Liver (tissue), 9 donors: Measurements from ENCODE around the gene IL1RN. TPM values are rescaled to one million over a fixed set of nuclear protein-coding genes. Genes with fewer than 3 reads are reported as not detected.

ENCODE experiments used
- DNase-seq: peaks from one replicate; pipeline ENCODE4 v3.0.0-alpha.2; 2017; ENCODE audit warnings: low spot score
- H3K27ac ChIP-seq, 2 donors: one replicate each; pipeline ENCODE4 v1.7.0; 2013; ENCODE audit warnings: inconsistent platforms in 2 of 2, low read length in 2 of 2, control low read depth in 1 of 2, low read depth in 1 of 2, mild to moderate bottlenecking in 1 of 2
- H3K27me3 ChIP-seq, 4 donors: one replicate each; pipeline versions ENCODE4 v1.6.1 to v1.7.0; 2013; ENCODE audit warnings: low read length in 3 of 4, inconsistent platforms in 1 of 4, mild to moderate bottlenecking in 1 of 4, moderate library complexity in 1 of 4; ENCODE audit not compliant: control insufficient read depth in 4 of 4, insufficient read depth in 4 of 4
- H3K36me3 ChIP-seq, 4 donors: one replicate each; pipeline versions ENCODE4 v1.6.1 to v1.7.0; 2013; ENCODE audit warnings: low read length in 3 of 4, mild to moderate bottlenecking in 3 of 4, low read depth in 1 of 4, moderate library complexity in 1 of 4; ENCODE audit not compliant: control insufficient read depth in 4 of 4, insufficient read depth in 3 of 4
- H3K4me1 ChIP-seq, 4 donors: one replicate each; pipeline versions ENCODE4 v1.6.1 to v1.7.0; 2013; ENCODE audit warnings: low read length in 3 of 4, mild to moderate bottlenecking in 3 of 4, moderate library complexity in 1 of 4; ENCODE audit not compliant: control insufficient read depth in 4 of 4, insufficient read depth in 4 of 4
- H3K4me3 ChIP-seq, 3 donors: one replicate each; pipeline versions ENCODE4 v1.6.1 to v1.7.0; 2013; ENCODE audit warnings: low read length in 3 of 3, control low read depth in 1 of 3, low read depth in 1 of 3, mild to moderate bottlenecking in 1 of 3
- H3K9ac ChIP-seq, 2 donors: one replicate each; pipeline ENCODE4 v1.7.0; 2013; ENCODE audit warnings: low read length in 2 of 2, mild to moderate bottlenecking in 2 of 2, moderate library complexity in 2 of 2, control low read depth in 1 of 2, low read depth in 1 of 2
- H3K9me3 ChIP-seq, 4 donors: one replicate each; pipeline versions ENCODE4 v1.6.1 to v1.7.0; 2013; ENCODE audit warnings: low read length in 3 of 4; ENCODE audit not compliant: control insufficient read depth in 4 of 4
- EGR1 ChIP-seq, 2 donors: IDR thresholded peaks; 2 replicates each; pipeline ENCODE4 v1.6.1; 2016 to 2018; ENCODE audit warnings: antibody characterized with exemption in 2 of 2, low read depth in 2 of 2
- FOXA1 ChIP-seq: IDR thresholded peaks from 2 replicates; pipeline ENCODE4 v1.6.1; 2016; ENCODE audit warnings: antibody characterized with exemption
- FOXA2 ChIP-seq: IDR thresholded peaks from 2 replicates; pipeline ENCODE4 v1.6.1; 2016; ENCODE audit warnings: antibody characterized with exemption
- GABPA ChIP-seq, 2 donors: IDR thresholded peaks in 1 of 2; conservative IDR thresholded peaks in 1 of 2; 2 replicates each; pipeline ENCODE4 v1.6.1; 2016; ENCODE audit warnings: antibody characterized with exemption in 2 of 2, mild to moderate bottlenecking in 1 of 2, moderate library complexity in 1 of 2
- HNF4A ChIP-seq, 2 donors: conservative IDR thresholded peaks; 2 replicates each; pipeline ENCODE4 v1.6.1; 2016; ENCODE audit warnings: antibody characterized with exemption in 2 of 2, mild to moderate bottlenecking in 2 of 2
- HNF4G ChIP-seq: IDR thresholded peaks from 2 replicates; pipeline ENCODE4 v1.6.1; 2016; ENCODE audit warnings: antibody characterized with exemption
- JUND ChIP-seq, 2 donors: IDR thresholded peaks; 2 replicates each; pipeline ENCODE4 v1.6.1; 2016; ENCODE audit warnings: antibody characterized with exemption in 2 of 2
- NR2F2 ChIP-seq: IDR thresholded peaks from 2 replicates; pipeline ENCODE4 v1.6.1; 2016; ENCODE audit warnings: antibody characterized with exemption
- RAD21 ChIP-seq, 2 donors: IDR thresholded peaks; 2 replicates each; pipeline ENCODE4 v1.6.1; 2016; ENCODE audit warnings: antibody characterized with exemption in 2 of 2, mild to moderate bottlenecking in 2 of 2
- RXRA ChIP-seq, 2 donors: IDR thresholded peaks; 2 replicates each; pipeline ENCODE4 v1.6.1; 2017 to 2018; ENCODE audit warnings: antibody characterized with exemption in 2 of 2, mild to moderate bottlenecking in 1 of 2
- SP1 ChIP-seq: IDR thresholded peaks from 2 replicates; pipeline ENCODE4 v1.6.1; 2018; ENCODE audit warnings: antibody characterized with exemption, mild to moderate bottlenecking
- TAF1 ChIP-seq: conservative IDR thresholded peaks from 2 replicates; pipeline ENCODE4 v1.6.1; 2016; ENCODE audit warnings: antibody characterized with exemption, mild to moderate bottlenecking
- YY1 ChIP-seq: IDR thresholded peaks from 2 replicates; pipeline ENCODE4 v1.6.1; 2016; ENCODE audit warnings: antibody characterized with exemption, mild to moderate bottlenecking
- WGBS: extraction: QIAGEN DNeasy Blood & Tissue Kit; methylation state at CpG from one replicate; pipeline ENCODE4 v1.1.7; 2013; 5-methylcytosine and 5-hydroxymethylcytosine counted together
- polyA plus RNA-seq, 2 donors: library from polyadenylated mRNA; stranded (reverse) in 1 of 2; unstranded in 1 of 2; fragments of 200-250 nt in 1 of 2; fragments of >200 nt in 1 of 2; fragmentation: Nextera tagmentation in 1 of 2; extraction: Ambion mirVana in 1 of 2; gene quantifications; one replicate each; pipeline versions ENCODE4 v1.2.1 to v1.2.3, GENCODE V29; 2013 to 2015
- total RNA-seq, 2 donors: library from RNA; depleted of rRNA; stranded (reverse); fragments of >200 nt; gene quantifications; one replicate each; pipeline ENCODE4 v1.2.3, GENCODE V29; 2014
- TF ChIP-seq, protein P1 (sequence below): fragments of 150-350 bp; IDR thresholded peaks from 2 replicates; pipeline ENCODE4 v1.5.1; 2017; ENCODE audit warnings: improper control_type of control experiment, low read depth, low read length; ENCODE audit not compliant: missing input control
- TF ChIP-seq, protein P2 (sequence below): IDR thresholded peaks from 2 replicates; pipeline ENCODE4 v1.6.1; 2016; ENCODE audit warnings: antibody characterized with exemption
- TF ChIP-seq, protein P3 (sequence below): IDR thresholded peaks from 2 replicates; pipeline ENCODE4 v1.6.1; 2016; ENCODE audit warnings: antibody characterized with exemption
- TF ChIP-seq, protein P4 (sequence below): IDR thresholded peaks from 2 replicates; pipeline ENCODE4 v1.6.1; 2016; ENCODE audit warnings: antibody characterized with exemption
- donor health status: healthy.
- donor health status: healthy.
- donor health status: healthy.
- donor health status: healthy.
- donor health status: healthy.

The IL1RN gene
- total and polyA plus RNA-seq, 4 donors, result 3.9 to 121 (median 25.8) TPM

DNA sequence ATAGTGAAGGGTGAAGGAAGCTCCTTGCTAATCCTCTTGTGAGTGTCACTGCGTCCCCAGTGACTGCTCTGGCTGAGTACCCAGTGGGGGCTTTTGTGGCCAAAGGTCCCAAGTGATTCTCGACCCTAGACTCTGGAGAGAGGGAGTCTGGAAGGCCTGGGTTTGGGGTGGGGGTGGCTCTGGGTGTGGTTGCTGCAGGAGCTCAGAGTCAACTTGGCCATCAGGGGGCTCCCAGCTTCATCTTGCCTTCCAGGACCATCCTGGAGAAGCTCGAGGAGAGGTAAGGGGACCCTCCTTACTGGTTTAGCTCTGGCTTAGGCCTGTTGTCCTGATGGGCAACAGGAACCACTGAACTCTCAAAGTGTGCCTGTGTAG lies 47.0 kb downstream of the IL1RN start:
- WGBS, result 79% methylated on average over 3 of the region's 3 CpGs
- TF ChIP-seq EGR1 (IDR thresholded peaks at IDR 0.05; ENCODE audit: low read depth in 2 of 2) (no peak), YY1 (no peak), SP1 (no peak), HNF4A (conservative IDR thresholded peaks at IDR 0.05) (no peak), GABPA (IDR thresholded peaks at IDR 0.05 in 1 of 2, conservative IDR thresholded peaks at IDR 0.05 in 1 of 2) (no peak), TAF1 (no peak), JUND (IDR thresholded peaks at IDR 0.05) (no peak), NR2F2 (no peak), FOXA1 (no peak), RXRA (IDR thresholded peaks at IDR 0.05) (no peak), RAD21 (IDR thresholded peaks at IDR 0.05) (no peak), FOXA2 (no peak), HNF4G (no peak)
- TF ChIP-seq, protein P1, sequence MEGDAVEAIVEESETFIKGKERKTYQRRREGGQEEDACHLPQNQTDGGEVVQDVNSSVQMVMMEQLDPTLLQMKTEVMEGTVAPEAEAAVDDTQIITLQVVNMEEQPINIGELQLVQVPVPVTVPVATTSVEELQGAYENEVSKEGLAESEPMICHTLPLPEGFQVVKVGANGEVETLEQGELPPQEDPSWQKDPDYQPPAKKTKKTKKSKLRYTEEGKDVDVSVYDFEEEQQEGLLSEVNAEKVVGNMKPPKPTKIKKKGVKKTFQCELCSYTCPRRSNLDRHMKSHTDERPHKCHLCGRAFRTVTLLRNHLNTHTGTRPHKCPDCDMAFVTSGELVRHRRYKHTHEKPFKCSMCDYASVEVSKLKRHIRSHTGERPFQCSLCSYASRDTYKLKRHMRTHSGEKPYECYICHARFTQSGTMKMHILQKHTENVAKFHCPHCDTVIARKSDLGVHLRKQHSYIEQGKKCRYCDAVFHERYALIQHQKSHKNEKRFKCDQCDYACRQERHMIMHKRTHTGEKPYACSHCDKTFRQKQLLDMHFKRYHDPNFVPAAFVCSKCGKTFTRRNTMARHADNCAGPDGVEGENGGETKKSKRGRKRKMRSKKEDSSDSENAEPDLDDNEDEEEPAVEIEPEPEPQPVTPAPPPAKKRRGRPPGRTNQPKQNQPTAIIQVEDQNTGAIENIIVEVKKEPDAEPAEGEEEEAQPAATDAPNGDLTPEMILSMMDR, result no peak
- TF ChIP-seq, protein P2, sequence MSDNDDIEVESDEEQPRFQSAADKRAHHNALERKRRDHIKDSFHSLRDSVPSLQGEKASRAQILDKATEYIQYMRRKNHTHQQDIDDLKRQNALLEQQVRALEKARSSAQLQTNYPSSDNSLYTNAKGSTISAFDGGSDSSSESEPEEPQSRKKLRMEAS, result no peak
- TF ChIP-seq, protein P3, sequence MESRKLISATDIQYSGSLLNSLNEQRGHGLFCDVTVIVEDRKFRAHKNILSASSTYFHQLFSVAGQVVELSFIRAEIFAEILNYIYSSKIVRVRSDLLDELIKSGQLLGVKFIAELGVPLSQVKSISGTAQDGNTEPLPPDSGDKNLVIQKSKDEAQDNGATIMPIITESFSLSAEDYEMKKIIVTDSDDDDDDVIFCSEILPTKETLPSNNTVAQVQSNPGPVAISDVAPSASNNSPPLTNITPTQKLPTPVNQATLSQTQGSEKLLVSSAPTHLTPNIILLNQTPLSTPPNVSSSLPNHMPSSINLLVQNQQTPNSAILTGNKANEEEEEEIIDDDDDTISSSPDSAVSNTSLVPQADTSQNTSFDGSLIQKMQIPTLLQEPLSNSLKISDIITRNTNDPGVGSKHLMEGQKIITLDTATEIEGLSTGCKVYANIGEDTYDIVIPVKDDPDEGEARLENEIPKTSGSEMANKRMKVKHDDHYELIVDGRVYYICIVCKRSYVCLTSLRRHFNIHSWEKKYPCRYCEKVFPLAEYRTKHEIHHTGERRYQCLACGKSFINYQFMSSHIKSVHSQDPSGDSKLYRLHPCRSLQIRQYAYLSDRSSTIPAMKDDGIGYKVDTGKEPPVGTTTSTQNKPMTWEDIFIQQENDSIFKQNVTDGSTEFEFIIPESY, result no peak
- TF ChIP-seq, protein P4, sequence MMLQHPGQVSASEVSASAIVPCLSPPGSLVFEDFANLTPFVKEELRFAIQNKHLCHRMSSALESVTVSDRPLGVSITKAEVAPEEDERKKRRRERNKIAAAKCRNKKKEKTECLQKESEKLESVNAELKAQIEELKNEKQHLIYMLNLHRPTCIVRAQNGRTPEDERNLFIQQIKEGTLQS, result no peak
- no peak overlapping the region for H3K9ac ChIP-seq
- H3K27ac ChIP-seq, result peak overlapping the region; percentile 48 to 65
- H3K27me3 ChIP-seq, result no peaks in the 10 kb centered on the region
- DNase-seq, result no peak
- peak overlapping the region in 2 of 3 donors; percentile 6 to 7 for H3K4me3 ChIP-seq
- H3K4me1 ChIP-seq, result peaks cover 0 to 7% (median 2%) of the 10 kb centered on the region in 4 donors
- no peaks in the 10 kb centered on the region for H3K9me3 ChIP-seq
- no peaks in the 10 kb centered on the region for H3K36me3 ChIP-seq

DNA sequence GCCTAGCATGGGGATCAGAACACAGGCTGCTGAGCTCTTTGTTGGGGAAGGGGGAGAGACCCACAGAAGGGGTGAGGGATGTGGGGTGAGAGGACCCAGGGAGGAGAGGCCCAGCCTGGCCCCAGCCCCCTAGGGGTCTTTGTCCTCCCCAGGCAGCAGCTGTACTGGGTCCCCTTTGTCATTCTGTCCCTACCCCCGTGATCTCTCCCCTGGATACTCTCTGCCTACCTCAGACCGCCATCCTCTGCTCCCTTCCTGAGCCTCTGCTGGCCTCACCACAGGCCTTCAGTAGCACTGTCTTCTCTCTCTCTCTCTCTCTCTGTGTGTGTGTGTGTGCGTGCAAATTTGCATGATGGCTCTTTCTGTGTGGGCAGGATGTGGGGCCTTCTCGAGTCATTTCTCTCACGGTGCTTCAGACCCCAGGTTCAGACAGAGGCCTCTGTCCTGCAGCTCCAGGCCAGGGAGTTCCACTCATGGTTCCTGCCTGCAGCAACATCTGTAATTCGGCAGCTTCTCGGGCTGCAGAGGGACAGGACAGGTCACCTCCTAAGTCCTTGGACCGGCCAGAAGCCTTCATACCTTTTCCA lies 47.7 kb downstream of the IL1RN start:
- no peak overlapping the region for H3K4me3 ChIP-seq
- WGBS, result 80% methylated on average over 8 of the region's 8 CpGs
- TF ChIP-seq GABPA (IDR thresholded peaks at IDR 0.05 in 1 of 2, conservative IDR thresholded peaks at IDR 0.05 in 1 of 2), result no peak
- TF ChIP-seq TAF1, result peak; percentile 17
- no peaks in the 10 kb centered on the region for H3K36me3 ChIP-seq
- H3K9ac ChIP-seq, result no peak overlapping the region
- peaks cover 0 to 10% (median 4%) of the 10 kb centered on the region in 4 donors for H3K4me1 ChIP-seq
- H3K9me3 ChIP-seq, result no peaks in the 10 kb centered on the region
- no peaks in the 10 kb centered on the region for H3K27me3 ChIP-seq
- peak overlapping the region in 1 of 2 donors; percentile 65 for H3K27ac ChIP-seq
- no peak for DNase-seq
